ENCODE data around the gene SNX30. TPM values are rescaled to one million over a fixed set of nuclear protein-coding genes. Genes with fewer than 3 reads are reported as not detected.

Gene SNX30
- total and polyA plus RNA-seq, 7 donors = 0.55 to 2.8 (median 1.6) TPM

- Histone ChIP-seq H3K4me3 (no peak overlapping the region), H3K4me1 (no peaks in the 10 kb centered on the region), H3K27me3 (ENCODE audit: insufficient read depth in 3 of 3, low read length in 2 of 3) (no peaks in the 10 kb centered on the region), H3K9me3 (no peaks in the 10 kb centered on the region), H3K27ac (no peak overlapping the region), H3K36me3 (ENCODE audit: insufficient read depth in 1 of 2, low read depth in 1 of 2) (no peaks in the 10 kb centered on the region)
- no peak for ATAC-seq
- no peak for DNase-seq
- 72 to 82% (median 74%) methylated on average over 4 of the region's 4 CpGs for WGBS, 3 donors
- TF ChIP-seq, protein P1, sequence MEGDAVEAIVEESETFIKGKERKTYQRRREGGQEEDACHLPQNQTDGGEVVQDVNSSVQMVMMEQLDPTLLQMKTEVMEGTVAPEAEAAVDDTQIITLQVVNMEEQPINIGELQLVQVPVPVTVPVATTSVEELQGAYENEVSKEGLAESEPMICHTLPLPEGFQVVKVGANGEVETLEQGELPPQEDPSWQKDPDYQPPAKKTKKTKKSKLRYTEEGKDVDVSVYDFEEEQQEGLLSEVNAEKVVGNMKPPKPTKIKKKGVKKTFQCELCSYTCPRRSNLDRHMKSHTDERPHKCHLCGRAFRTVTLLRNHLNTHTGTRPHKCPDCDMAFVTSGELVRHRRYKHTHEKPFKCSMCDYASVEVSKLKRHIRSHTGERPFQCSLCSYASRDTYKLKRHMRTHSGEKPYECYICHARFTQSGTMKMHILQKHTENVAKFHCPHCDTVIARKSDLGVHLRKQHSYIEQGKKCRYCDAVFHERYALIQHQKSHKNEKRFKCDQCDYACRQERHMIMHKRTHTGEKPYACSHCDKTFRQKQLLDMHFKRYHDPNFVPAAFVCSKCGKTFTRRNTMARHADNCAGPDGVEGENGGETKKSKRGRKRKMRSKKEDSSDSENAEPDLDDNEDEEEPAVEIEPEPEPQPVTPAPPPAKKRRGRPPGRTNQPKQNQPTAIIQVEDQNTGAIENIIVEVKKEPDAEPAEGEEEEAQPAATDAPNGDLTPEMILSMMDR (IDR thresholded peaks at IDR 0.05) = no peak
- intact Hi-C loops (cut with DNase I) = no loop called here
Measured at GRCh38 chr9:112900488-112900887, 149.9 kb downstream of the SNX30 start.

GRCh38 chr9:112900901-112901300 lies 150.3 kb downstream of the SNX30 start:
- ATAC-seq = no peak
- Histone ChIP-seq H3K4me1 (no peaks in the 10 kb centered on the region), H3K27ac (no peak overlapping the region), H3K9me3 (no peaks in the 10 kb centered on the region), H3K27me3 (ENCODE audit: insufficient read depth in 3 of 3, low read length in 2 of 3) (no peaks in the 10 kb centered on the region), H3K4me3 (no peak overlapping the region), H3K36me3 (ENCODE audit: insufficient read depth in 1 of 2, low read depth in 1 of 2) (no peaks in the 10 kb centered on the region)
- intact Hi-C loops (cut with DNase I) = no loop called here
- DNase-seq = no peak
- WGBS, 3 donors = 57 to 66% (median 61%) methylated on average over 1 of the region's 1 CpG
- TF ChIP-seq, protein P1 (IDR thresholded peaks at IDR 0.05) = no peak

GRCh38 chr9:112905084-112905483 lies 154.5 kb downstream of the SNX30 start:
- ATAC-seq = peak in 1 of 4 donors; percentile 30
- Histone ChIP-seq H3K36me3 (ENCODE audit: insufficient read depth in 1 of 2, low read depth in 1 of 2) (no peaks in the 10 kb centered on the region), H3K27me3 (ENCODE audit: insufficient read depth in 3 of 3, low read length in 2 of 3) (peaks cover 0 to 2% (median 0%) of the 10 kb centered on the region in 3 donors), H3K4me3 (no peak overlapping the region), H3K27ac (no peak overlapping the region), H3K4me1 (no peaks in the 10 kb centered on the region), H3K9me3 (no peaks in the 10 kb centered on the region)
- intact Hi-C loops (cut with DNase I) = no loop called here
- WGBS, 3 donors = 45 to 52% (median 49%) methylated on average over 4 of the region's 4 CpGs
- TF ChIP-seq, protein P1 (IDR thresholded peaks at IDR 0.05) = no peak
- no peak for DNase-seq

- Histone ChIP-seq H3K36me3 (ENCODE audit: insufficient read depth in 1 of 2, low read depth in 1 of 2) (no peaks in the 10 kb centered on the region), H3K27ac (no peak overlapping the region), H3K4me3 (no peak overlapping the region), H3K4me1 (no peaks in the 10 kb centered on the region), H3K9me3 (no peaks in the 10 kb centered on the region), H3K27me3 (ENCODE audit: insufficient read depth in 3 of 3, low read length in 2 of 3) (peaks cover 0 to 2% (median 0%) of the 10 kb centered on the region in 3 donors)
- ATAC-seq (no peak), DNase-seq (no peak)
- WGBS, 3 donors = 57 to 74% (median 67%) methylated on average over 2 of the region's 2 CpGs
- TF ChIP-seq, protein P1 (IDR thresholded peaks at IDR 0.05) = no peak
- intact Hi-C loops (cut with DNase I) = no loop called here
Measured at GRCh38 chr9:112911736-112912135, 161.2 kb downstream of the SNX30 start.

DNA sequence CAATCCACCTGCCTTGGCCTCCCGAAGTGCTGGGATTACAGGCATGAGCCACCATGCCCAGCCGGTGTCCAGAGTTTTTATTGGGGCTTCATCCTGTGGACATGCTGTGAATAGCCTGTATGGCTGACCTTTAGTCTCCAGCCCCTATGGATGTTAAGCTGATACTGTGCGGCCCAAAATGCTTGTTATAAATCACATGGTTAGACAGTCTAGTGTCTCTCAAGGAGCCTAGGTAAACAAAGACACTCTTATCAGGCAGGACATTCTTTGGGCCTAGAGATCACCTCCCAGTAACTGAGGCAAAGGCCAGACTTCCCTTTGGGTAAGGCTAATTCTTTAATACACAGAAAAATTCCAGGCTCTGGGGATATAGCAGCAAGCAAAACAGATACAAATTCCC lies 162.1 kb downstream of the SNX30 start:
- intact Hi-C loops (cut with DNase I) = no loop called here
- H3K4me3 ChIP-seq = no peak overlapping the region
- no peak for DNase-seq
- TF ChIP-seq, protein P1 (IDR thresholded peaks at IDR 0.05) = no peak
- no peaks in the 10 kb centered on the region for H3K9me3 ChIP-seq
- peaks cover 0 to 2% (median 0%) of the 10 kb centered on the region in 3 donors for H3K27me3 ChIP-seq (ENCODE audit: insufficient read depth in 3 of 3, low read length in 2 of 3)
- WGBS, 3 donors = 87 to 91% (median 90%) methylated on average over 3 of the region's 3 CpGs
- H3K27ac ChIP-seq = no peak overlapping the region
- H3K36me3 ChIP-seq (ENCODE audit: insufficient read depth in 1 of 2, low read depth in 1 of 2) = no peaks in the 10 kb centered on the region
- no peaks in the 10 kb centered on the region for H3K4me1 ChIP-seq
- no peak for ATAC-seq

All from psoas muscle (tissue), 8 donors.